ENCODE measurements around the gene USP4. TPM values are rescaled to one million over a fixed set of nuclear protein-coding genes. Genes with fewer than 3 reads are reported as not detected.
"Not testable (repeated sequence)": the region's sequence is repeated elsewhere in the genome, so short reads cannot be mapped to it uniquely, and the experiment has no call there.

USP4 gene
- total RNA-seq, 2 experiments from 2014 or later = 72.1 to 74.0 TPM

- POLR2A ChIA-PET = interaction anchor here (2.0 kb wide), 1 partner anchor 9 kb away, joined by 9 read pairs; the partner anchor contains the start of gene USP4
- H3K4me3 Mint-ChIP-seq = no peak overlapping the region
- H3K27me3 Mint-ChIP-seq (ENCODE audit: low read depth) = no peaks in the 10 kb centered on the region
- peaks cover 3% of the 10 kb centered on the region for H3K36me3 Mint-ChIP-seq (ENCODE audit: low read depth)
- peaks cover 15% of the 10 kb centered on the region for H3K4me1 Mint-ChIP-seq (ENCODE audit: low read depth)
- H3K27ac Mint-ChIP-seq = no peak overlapping the region
- DNase-seq (no peak), ATAC-seq (no peak)
- CTCF ChIA-PET = interaction anchor here (1.4 to 1.5 kb wide), 2 partner anchors 10 to 14 kb away, joined by 3 to 5 read pairs; partner anchors contain the start of gene USP4
- H3K9me3 Mint-ChIP-seq (ENCODE audit: insufficient read depth) = no peaks in the 10 kb centered on the region
Measured at GRCh38 chr3:49349348-49350114, 9.7 kb upstream of the USP4 start.

GRCh38 chr3:49348361-49348760 is 8.5 kb upstream of the USP4 start:
- POLR2A ChIA-PET = interaction anchor here (0.7 to 2.0 kb wide), 2 partner anchors 8 to 402 kb away, joined by 4 to 9 read pairs; partner anchors contain the start of gene USP4

DNA sequence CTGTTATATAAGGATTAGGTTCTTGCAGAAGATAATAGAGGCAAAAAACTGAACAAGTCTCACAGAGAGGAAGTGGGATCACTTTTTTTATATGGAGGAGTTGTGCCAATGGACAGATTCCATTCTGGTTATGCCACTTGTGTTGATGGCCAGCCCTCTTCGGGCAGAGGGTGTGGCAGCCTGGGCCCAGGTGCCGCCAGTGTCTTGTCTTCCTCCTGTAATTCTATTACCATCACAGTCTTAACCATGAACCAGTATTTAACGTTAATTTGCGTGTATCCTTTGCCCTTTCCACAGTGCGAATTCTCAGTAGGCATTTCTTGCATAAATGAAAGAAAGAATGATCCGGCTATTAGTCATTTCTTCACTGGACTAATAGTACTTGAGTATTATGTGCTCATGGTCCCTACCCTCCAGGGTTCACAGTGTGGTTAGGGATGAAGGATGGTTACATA is 7.0 kb upstream of the USP4 start:
- Mint-ChIP-seq H3K4me3 (no peak overlapping the region), H3K4me1 (ENCODE audit: low read depth) (peaks cover 21% of the 10 kb centered on the region), H3K27me3 (ENCODE audit: low read depth) (no peaks in the 10 kb centered on the region), H3K9me3 (ENCODE audit: insufficient read depth) (no peaks in the 10 kb centered on the region), H3K27ac (no peak overlapping the region), H3K36me3 (ENCODE audit: low read depth) (no peaks in the 10 kb centered on the region)
- POLR2A ChIA-PET = no interaction called here
- CTCF ChIA-PET = no interaction called here
- ATAC-seq (no peak), DNase-seq (no peak)

More at GRCh38 chr3:49348361-49348760, 8.5 kb upstream of the USP4 start:
- not testable (repeated sequence) for H3K4me3 Mint-ChIP-seq; DNase-seq; H3K9me3 Mint-ChIP-seq (ENCODE audit: insufficient read depth); H3K36me3 Mint-ChIP-seq (ENCODE audit: low read depth); ATAC-seq; H3K27me3 Mint-ChIP-seq (ENCODE audit: low read depth); H3K27ac Mint-ChIP-seq
- peaks cover 17% of the 10 kb centered on the region for H3K4me1 Mint-ChIP-seq (ENCODE audit: low read depth)
- CTCF ChIA-PET = interaction anchor here (1.4 kb wide), 1 partner anchor 9 kb away, joined by 5 read pairs; the partner anchor contains the start of gene USP4

GRCh38 chr3:49343163-49343562 is 3.3 kb upstream of the USP4 start:
- ATAC-seq (no peak), DNase-seq (no peak)
- no peak overlapping the region for H3K4me3 Mint-ChIP-seq
- H3K27ac Mint-ChIP-seq = no peak overlapping the region
- H3K27me3 Mint-ChIP-seq (ENCODE audit: low read depth) = no peaks in the 10 kb centered on the region
- POLR2A ChIA-PET = interaction anchor here (0.6 to 1.1 kb wide), 3 partner anchors 8 to 432 kb away, joined by 3 to 5 read pairs (median 3); no protein-coding TSS in a partner anchor
- peaks cover 40% of the 10 kb centered on the region for H3K4me1 Mint-ChIP-seq (ENCODE audit: low read depth)
- no peaks in the 10 kb centered on the region for H3K9me3 Mint-ChIP-seq (ENCODE audit: insufficient read depth)
- CTCF ChIA-PET = interaction anchor here (1.0 to 2.6 kb wide), 3 partner anchors 73 to 106 kb away, joined by 3 to 10 read pairs (median 6); no protein-coding TSS in a partner anchor
- peaks cover 8% of the 10 kb centered on the region for H3K36me3 Mint-ChIP-seq (ENCODE audit: low read depth)

DNA sequence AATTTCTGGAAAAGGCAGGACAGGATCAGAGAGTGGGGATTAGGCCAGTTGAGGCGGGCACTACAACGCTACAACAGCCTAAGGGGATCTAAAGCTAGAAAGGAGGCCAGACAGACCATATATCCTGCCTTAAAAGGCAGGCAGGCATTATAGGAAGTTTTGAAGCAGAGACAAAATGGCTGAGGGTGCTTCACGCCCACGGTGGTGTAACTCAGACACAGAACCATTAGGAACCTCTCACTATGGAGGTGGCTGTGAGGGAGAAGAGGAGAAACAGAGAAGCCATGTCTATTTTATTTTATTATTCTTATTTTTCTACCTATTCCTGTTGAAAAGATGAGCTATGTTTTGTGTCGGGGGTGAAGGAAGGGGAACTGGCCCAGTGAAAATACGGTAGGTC is 2.1 kb upstream of the USP4 start:
- Mint-ChIP-seq H3K27me3 (ENCODE audit: low read depth) (no peaks in the 10 kb centered on the region), H3K9me3 (ENCODE audit: insufficient read depth) (no peaks in the 10 kb centered on the region), H3K27ac (peak overlapping the region; percentile 85), H3K36me3 (ENCODE audit: low read depth) (peaks cover 12% of the 10 kb centered on the region), H3K4me3 (peak overlapping the region; percentile 29), H3K4me1 (ENCODE audit: low read depth) (peaks cover 43% of the 10 kb centered on the region)
- CTCF ChIA-PET = interaction anchor here (1.5 to 1.8 kb wide), 2 partner anchors 74 to 107 kb away, joined by 3 to 6 read pairs; no protein-coding TSS in a partner anchor
- DNase-seq (no peak), ATAC-seq (no peak)
- POLR2A ChIA-PET = interaction anchor here (1.0 to 1.1 kb wide), 2 partner anchors 9 to 248 kb away, joined by 5 read pairs; partner anchors contain the start of gene QRICH1

- Mint-ChIP-seq H3K9me3 (ENCODE audit: insufficient read depth) (no peaks in the 10 kb centered on the region), H3K4me3 (peak overlapping the region; percentile 97), H3K4me1 (ENCODE audit: low read depth) (peaks cover 48% of the 10 kb centered on the region), H3K36me3 (ENCODE audit: low read depth) (peaks cover 27% of the 10 kb centered on the region), H3K27ac (peak overlapping the region; percentile 100), H3K27me3 (ENCODE audit: low read depth) (no peaks in the 10 kb centered on the region)
- ChIA-PET CTCF (interaction anchor here (0.7 to 3.3 kb wide), 34 partner anchors 8 to 441 kb away, joined by 3 to 53 read pairs (median 5); partner anchors contain the start of genes DAG1, GPX1, KLHDC8B and NICN1), POLR2A (interaction anchor here (0.6 to 2.6 kb wide), 30 partner anchors 8 to 655 kb away, joined by 3 to 51 read pairs (median 5); partner anchors contain the start of genes ARIH2, CCDC71, DAG1 and GPX1)
- ATAC-seq (peak; percentile 7), DNase-seq (no peak)
Measured at GRCh38 chr3:49339581-49339940, 292 bp downstream of the USP4 start.

GRCh38 chr3:49333916-49334633 is 5.8 kb downstream of the USP4 start:
- Mint-ChIP-seq H3K4me1 (ENCODE audit: low read depth) (peaks cover 40% of the 10 kb centered on the region), H3K27me3 (ENCODE audit: low read depth) (no peaks in the 10 kb centered on the region), H3K27ac (peak overlapping the region; percentile 81)

GRCh38 chr3:49333091-49333490 is 6.8 kb downstream of the USP4 start:
- ATAC-seq = peak; percentile 62
- no peaks in the 10 kb centered on the region for H3K9me3 Mint-ChIP-seq (ENCODE audit: insufficient read depth)
- POLR2A ChIA-PET = interaction anchor here (0.6 to 1.4 kb wide), 3 partner anchors 78 to 396 kb away, joined by 3 to 5 read pairs (median 3); partner anchors contain the start of gene RHOA
- H3K36me3 Mint-ChIP-seq (ENCODE audit: low read depth) = peaks cover 54% of the 10 kb centered on the region
- peaks cover 31% of the 10 kb centered on the region for H3K4me1 Mint-ChIP-seq (ENCODE audit: low read depth)
- CTCF ChIA-PET = interaction anchor here (3.4 kb wide), 1 partner anchor 116 kb away, joined by 15 read pairs; no protein-coding TSS in a partner anchor
- H3K27ac Mint-ChIP-seq = peak overlapping the region; percentile 81
- no peaks in the 10 kb centered on the region for H3K27me3 Mint-ChIP-seq (ENCODE audit: low read depth)
- DNase-seq = no peak
- H3K4me3 Mint-ChIP-seq = no peak overlapping the region

More at GRCh38 chr3:49333916-49334633, 5.8 kb downstream of the USP4 start:
- POLR2A ChIA-PET = no interaction called here
- CTCF ChIA-PET = interaction anchor here (3.4 kb wide), 1 partner anchor 115 kb away, joined by 15 read pairs; no protein-coding TSS in a partner anchor
- peaks cover 57% of the 10 kb centered on the region for H3K36me3 Mint-ChIP-seq (ENCODE audit: low read depth)
- no peak overlapping the region for H3K4me3 Mint-ChIP-seq
- H3K9me3 Mint-ChIP-seq (ENCODE audit: insufficient read depth) = no peaks in the 10 kb centered on the region
- DNase-seq = no peak
- ATAC-seq = no peak

- Mint-ChIP-seq H3K36me3 (ENCODE audit: low read depth) (peaks cover 63% of the 10 kb centered on the region), H3K27me3 (ENCODE audit: low read depth) (no peaks in the 10 kb centered on the region), H3K9me3 (ENCODE audit: insufficient read depth) (no peaks in the 10 kb centered on the region), H3K27ac (no peak overlapping the region), H3K4me1 (ENCODE audit: low read depth) (peaks cover 16% of the 10 kb centered on the region), H3K4me3 (no peak overlapping the region)
- POLR2A ChIA-PET = no interaction called here
- CTCF ChIA-PET = no interaction called here
- ATAC-seq (no peak), DNase-seq (no peak)
Measured at GRCh38 chr3:49329186-49329585, 10.7 kb downstream of the USP4 start.

GRCh38 chr3:49328350-49328749 is 11.5 kb downstream of the USP4 start:
- DNase-seq; H3K4me3 Mint-ChIP-seq; POLR2A ChIA-PET; CTCF ChIA-PET; H3K4me1 Mint-ChIP-seq (ENCODE audit: low read depth); H3K27me3 Mint-ChIP-seq (ENCODE audit: low read depth); H3K9me3 Mint-ChIP-seq (ENCODE audit: insufficient read depth); ATAC-seq: not testable (repeated sequence)
- Mint-ChIP-seq H3K27ac (peak overlapping the region; percentile 44), H3K36me3 (ENCODE audit: low read depth) (peaks cover 63% of the 10 kb centered on the region)

GRCh38 chr3:49327485-49327884 is 12.4 kb downstream of the USP4 start:
- H3K27me3 Mint-ChIP-seq (ENCODE audit: low read depth) = no peaks in the 10 kb centered on the region
- H3K27ac Mint-ChIP-seq = no peak overlapping the region
- no peak for ATAC-seq
- ChIA-PET CTCF (interaction anchor here (1.0 kb wide), 1 partner anchor 122 kb away, joined by 4 read pairs; no protein-coding TSS in a partner anchor), POLR2A (no interaction called here)
- H3K4me3 Mint-ChIP-seq = no peak overlapping the region
- no peaks in the 10 kb centered on the region for H3K9me3 Mint-ChIP-seq (ENCODE audit: insufficient read depth)
- peaks cover 57% of the 10 kb centered on the region for H3K36me3 Mint-ChIP-seq (ENCODE audit: low read depth)
- no peak for DNase-seq
- no peaks in the 10 kb centered on the region for H3K4me1 Mint-ChIP-seq (ENCODE audit: low read depth)

All from activated CD8-positive, alpha-beta T cell treated with anti-CD3 and anti-CD28 coated beads, Interleukin-2, amount 10 ng/mL, durations not matched to agents 7 days and 5 days (primary cell).